ENCODE measurements around the gene USP46.

USP46 gene

GRCh38 chr4:52655506-52655905 lies 3.6 kb downstream of the USP46 start:
- DNase-seq: no peak

GRCh38 chr4:52651996-52652672 lies 7.0 kb downstream of the USP46 start:
- DNase-seq: no peak

GRCh38 chr4:52648836-52649235 lies 10.3 kb downstream of the USP46 start:
- DNase-seq: no peak

GRCh38 chr4:52646741-52647140 lies 12.4 kb downstream of the USP46 start:
- DNase-seq: no peak

GRCh38 chr4:52646096-52646495 lies 13.0 kb downstream of the USP46 start:
- DNase-seq: no peak

- no peak for DNase-seq
Measured at GRCh38 chr4:52645300-52645699, 13.8 kb downstream of the USP46 start.

- DNase-seq: no peak
Measured at GRCh38 chr4:52643785-52644244, 15.3 kb downstream of the USP46 start.

DNA sequence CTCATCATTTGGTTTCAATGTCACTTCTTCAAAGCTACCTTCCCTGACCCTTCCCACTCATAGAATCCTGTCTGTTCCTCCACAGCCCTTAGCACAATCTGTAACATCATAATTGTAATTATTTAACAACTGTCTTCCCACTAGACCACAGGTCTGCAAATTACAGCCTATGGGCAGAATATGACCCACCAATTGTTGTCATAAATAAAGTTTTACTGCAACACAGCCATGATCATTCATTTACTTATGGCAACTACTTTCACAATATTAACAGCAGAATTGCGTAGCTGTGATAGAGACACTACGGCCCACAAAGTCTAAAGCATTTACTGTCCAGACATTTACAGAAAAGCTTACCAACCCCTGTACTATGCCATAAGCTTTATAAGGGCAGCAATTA lies 15.9 kb downstream of the USP46 start:
- DNase-seq: no peak

- DNase-seq: no peak
Measured at GRCh38 chr4:52641854-52642563, 17.1 kb downstream of the USP46 start.

- DNase-seq: no peak
Measured at GRCh38 chr4:52640808-52641565, 18.1 kb downstream of the USP46 start.

GRCh38 chr4:52638717-52639116 lies 20.4 kb downstream of the USP46 start:
- DNase-seq: no peak

DNA sequence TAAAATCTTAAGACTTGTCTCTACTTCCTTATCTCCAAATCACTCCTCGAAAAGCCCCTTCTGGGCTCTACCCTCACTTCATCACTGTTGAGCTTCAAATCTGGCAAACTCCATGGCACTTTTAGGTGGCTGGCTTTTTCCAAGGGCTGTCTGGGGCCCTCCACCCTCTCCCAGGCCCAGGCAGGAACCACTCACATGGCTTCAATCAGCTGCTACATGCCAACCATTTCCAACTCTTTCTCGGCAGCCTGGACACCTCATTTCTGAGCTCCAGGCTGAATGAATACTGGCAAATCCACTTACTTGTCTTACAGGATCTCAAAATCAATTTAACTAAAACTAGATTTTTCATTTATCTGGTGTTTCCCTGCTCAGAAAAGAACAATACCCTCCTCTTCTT lies 22.0 kb downstream of the USP46 start:
- DNase-seq: no peak

DNA sequence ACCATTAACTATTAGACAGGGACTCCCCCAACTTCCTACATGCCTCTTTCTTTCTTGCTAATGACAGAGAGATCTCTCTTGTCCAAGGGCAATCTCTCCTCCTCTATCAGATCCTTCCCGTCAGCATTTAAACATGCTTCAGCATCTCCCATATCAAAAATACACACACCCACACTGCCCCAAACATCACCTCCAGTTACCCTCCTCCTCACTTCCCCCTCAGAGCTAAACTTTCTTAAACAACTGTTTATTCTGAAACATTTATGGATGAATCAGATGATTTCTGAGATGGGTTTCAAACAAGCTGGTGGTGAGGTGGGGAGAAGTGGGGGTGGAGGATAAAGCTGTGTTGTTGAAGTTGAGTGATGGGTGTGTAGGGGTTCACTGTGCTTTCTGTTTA lies 23.5 kb downstream of the USP46 start:
- no peak for DNase-seq

DNA sequence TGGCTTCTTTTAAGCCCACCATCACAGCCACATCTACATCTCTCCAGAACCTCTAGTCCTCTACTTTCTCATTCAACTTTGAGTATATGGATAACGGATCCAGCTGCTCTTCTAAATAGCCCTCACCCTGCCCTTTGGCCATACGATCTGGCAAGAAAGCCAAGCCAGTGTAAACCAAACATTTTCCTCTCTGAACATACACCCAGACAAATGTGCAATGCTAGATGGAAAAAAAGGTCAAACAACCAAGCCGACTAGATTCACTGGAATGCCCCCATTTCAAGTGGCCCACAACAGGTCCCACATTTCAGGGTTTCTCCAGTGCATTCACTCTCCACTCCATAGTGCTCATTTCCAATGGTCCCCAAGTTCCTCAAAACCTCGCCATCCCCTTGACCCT lies 24.0 kb downstream of the USP46 start:
- DNase-seq: no peak

DNA sequence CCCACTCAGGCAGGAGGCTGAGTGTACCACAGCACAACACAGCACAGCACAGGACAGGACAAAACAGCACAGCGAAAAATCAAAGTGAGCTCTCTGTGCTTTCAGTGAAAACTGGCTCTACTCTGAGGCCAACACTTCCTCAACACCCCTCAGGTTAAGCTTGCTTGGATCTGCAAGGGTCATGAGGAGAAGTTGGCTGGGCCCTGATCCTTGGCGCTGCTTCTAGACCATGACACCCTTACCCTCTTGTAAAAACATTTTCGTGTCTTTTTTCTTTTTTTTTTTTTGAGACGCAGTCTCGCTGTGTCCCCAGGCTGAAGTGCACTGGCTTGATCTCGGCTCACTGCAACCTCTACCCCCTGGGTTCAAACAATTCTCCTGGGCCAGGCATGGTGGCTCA lies 25.3 kb downstream of the USP46 start:
- no peak for DNase-seq

- no peak for DNase-seq
Measured at GRCh38 chr4:52628974-52629373, 30.1 kb downstream of the USP46 start.

DNA sequence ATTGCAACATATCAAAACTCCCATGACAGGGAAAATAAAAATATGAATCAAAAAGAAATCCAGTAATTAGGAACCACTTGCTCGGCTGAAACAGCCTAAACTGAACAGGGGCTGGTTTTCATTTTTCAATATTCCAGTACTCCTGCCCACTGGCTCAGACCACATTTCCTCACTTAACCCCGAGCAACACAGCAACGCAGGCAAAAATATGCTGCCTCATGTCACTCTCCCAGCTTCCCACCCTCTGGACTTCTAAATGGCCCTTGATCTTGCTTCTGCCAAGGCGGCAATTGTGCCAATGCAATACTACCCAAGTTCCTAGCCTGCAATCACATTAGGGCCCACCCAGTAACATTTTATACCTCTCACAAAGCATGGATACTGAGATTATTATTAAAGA lies 30.6 kb downstream of the USP46 start:
- no peak for DNase-seq

DNA sequence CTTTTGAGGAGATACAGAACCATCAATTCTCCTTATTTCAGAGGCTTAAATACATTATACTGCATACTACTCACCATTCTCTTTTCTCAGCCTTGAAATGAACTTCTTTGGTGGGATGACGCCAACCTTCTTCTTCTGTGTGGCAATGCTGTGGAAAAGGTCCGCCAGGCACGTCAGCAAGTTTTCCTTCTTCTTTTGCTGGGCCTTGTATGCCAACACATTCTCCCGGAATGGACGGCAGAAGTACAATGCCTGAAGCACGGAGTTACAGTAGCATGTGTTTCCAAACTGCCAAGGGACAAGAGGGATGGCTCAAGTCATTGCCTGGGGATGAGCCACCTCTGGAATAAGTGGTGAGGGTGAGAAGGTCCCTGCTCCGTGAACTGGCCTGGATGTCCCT lies 31.2 kb downstream of the USP46 start:
- no peak for DNase-seq

DNA sequence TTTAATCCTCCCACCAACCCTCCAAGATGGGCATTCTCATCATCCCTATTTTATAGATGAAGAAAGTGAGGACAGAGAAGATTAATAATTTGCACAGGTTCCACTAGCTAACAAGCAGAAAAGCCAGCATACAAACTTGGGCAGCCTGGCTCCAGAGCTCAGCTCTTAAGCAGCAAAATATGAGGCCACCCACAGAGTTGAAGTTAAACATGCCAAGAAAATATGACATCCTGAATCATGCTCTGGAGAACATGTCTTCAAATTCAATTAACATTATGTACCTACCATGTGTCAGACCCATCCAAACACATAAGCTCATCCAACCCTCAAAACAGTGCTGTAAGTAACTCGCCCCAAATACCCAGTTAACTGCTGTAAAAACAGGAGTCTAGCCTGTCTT lies 33.9 kb downstream of the USP46 start:
- DNase-seq: no peak

DNA sequence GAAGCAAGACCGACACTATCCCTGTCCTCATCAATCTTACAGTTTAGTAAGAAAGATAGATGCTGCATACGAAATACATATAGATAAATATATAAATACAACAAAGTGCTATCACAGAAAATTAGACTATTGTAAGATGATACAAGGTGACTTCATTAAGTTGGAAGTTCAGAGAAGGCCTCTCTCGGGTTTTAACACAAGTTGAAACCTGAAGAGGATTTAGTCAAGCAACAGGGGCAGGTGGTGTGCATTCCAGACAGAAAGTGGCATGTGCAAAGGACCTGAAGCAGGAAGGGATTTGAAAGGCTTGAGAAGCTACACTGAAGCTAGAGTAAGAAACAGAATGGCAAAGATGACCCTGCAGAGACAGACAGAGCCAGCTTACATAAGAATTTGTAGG lies 36.5 kb downstream of the USP46 start:
- no peak for DNase-seq

DNA sequence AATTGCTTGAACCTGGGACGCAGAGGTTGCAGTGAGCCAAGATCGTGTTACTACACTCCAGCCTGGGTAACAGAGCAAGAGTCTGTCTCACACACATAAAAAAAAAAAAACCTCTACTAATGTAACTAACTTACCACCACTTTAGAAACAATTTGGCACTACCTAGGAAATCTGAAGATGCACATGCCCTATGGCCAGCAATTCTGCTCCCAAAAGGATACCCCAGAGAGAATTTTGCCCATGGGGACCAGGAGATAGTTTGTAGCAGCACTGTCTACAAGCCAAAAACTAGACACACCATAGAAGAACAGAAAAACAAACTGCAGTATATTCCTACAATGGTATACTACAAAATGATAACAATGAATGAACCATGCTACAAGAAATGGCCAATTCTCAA lies 37.5 kb downstream of the USP46 start:
- no peak for DNase-seq

GRCh38 chr4:52619591-52619931 lies 39.5 kb downstream of the USP46 start:
- DNase-seq: no peak

GRCh38 chr4:52618795-52619590 lies 40.1 kb downstream of the USP46 start:
- no peak for DNase-seq
